AG04449 (cell line): ENCODE measurements around the gene SLCO2A1.

ENCODE experiments used
- CTCF ChIA-PET: fragments of 350-600 bp; formaldehyde crosslinking; extraction: SDS; loops from one replicate; lab custom pipeline; 2021; ENCODE audit warnings: antibody characterized with exemption; lab: Yijun Ruan, JAX
- POLR2A ChIA-PET: fragments of 400-600, 350-600 bp; formaldehyde crosslinking; extraction: SDS; loops from one replicate; lab custom pipeline; 2020; ENCODE audit warnings: antibody characterized with exemption, inconsistent platforms; lab: Yijun Ruan, JAX
- DNase-seq: peaks from one replicate; pipeline ENCODE4 v3.0.0-alpha.2; 2010; ENCODE audit warnings: low read depth, low spot score
- H3K4me3 ChIP-seq: 2 replicates; pipeline ENCODE4 v1.5.1; 2011; ENCODE audit warnings: low read depth, mild to moderate bottlenecking, control low read depth, low read length
- CTCF ChIP-seq: IDR thresholded peaks from one replicate; pipeline ENCODE4 v1.5.1; 2011; ENCODE audit warnings: mild to moderate bottlenecking, moderate library complexity, low read length, control low read depth, inconsistent platforms; ENCODE audit not compliant: insufficient read depth; ENCODE audit errors: missing control alignments

SLCO2A1 gene

GRCh38 chr3:133896002-133896761, 133.5 kb downstream of the SLCO2A1 start:
- H3K4me3 ChIP-seq = peak overlapping the region; percentile 66
- ChIA-PET CTCF (interaction anchor here (0.8 to 1.6 kb wide), 2 partner anchors 9 to 14 kb away, joined by 4 read pairs; no protein-coding TSS in a partner anchor), POLR2A (no interaction called here)
- no peak for TF ChIP-seq CTCF
- no peak for DNase-seq

- ChIA-PET POLR2A (no interaction called here), CTCF (no interaction called here)
- no peak for DNase-seq
- H3K4me3 ChIP-seq = peak within 1 kb of the TSS; percentile 66
- TF ChIP-seq CTCF = no peak
These were observed 134.3 kb downstream of the SLCO2A1 start, which contains the start of gene RAB6B for GRCh38 chr3:133895208-133896001. RAB6B (minus strand) TSS chr3:133895882; CDS start chr3:133895466, 416 bp downstream.

- POLR2A ChIA-PET = no interaction called here
- no peak for DNase-seq
- no peak for TF ChIP-seq CTCF
- H3K4me3 ChIP-seq = peak overlapping the region; percentile 66
- CTCF ChIA-PET = interaction anchor here (1.2 kb wide), 1 partner anchor 78 kb away, joined by 4 read pairs; no protein-coding TSS in a partner anchor
These were observed 135.1 kb downstream of the SLCO2A1 start for GRCh38 chr3:133894353-133895207.

- H3K4me3 ChIP-seq = no peak overlapping the region
- no peak for DNase-seq
- POLR2A ChIA-PET = no interaction called here
- TF ChIP-seq CTCF = no peak
- CTCF ChIA-PET = interaction anchor here (1.2 kb wide), 1 partner anchor 77 kb away, joined by 4 read pairs; no protein-coding TSS in a partner anchor
These were observed 135.9 kb downstream of the SLCO2A1 start for GRCh38 chr3:133893683-133894352.

GRCh38 chr3:133892541-133893231, 137.0 kb downstream of the SLCO2A1 start:
- no peak for DNase-seq
- no peak for TF ChIP-seq CTCF
- CTCF ChIA-PET = no interaction called here
- POLR2A ChIA-PET = no interaction called here
- no peak overlapping the region for H3K4me3 ChIP-seq
